Measurements from ENCODE around the gene KLK12.

GRCh38 chr19:51005248-51005647 lies 29.6 kb downstream of the KLK12 start:
- no peak for TF ChIP-seq EP300 (IDR thresholded peaks at IDR 0.05)
- TF ChIP-seq CTCF (IDR thresholded peaks at IDR 0.05), result no peak
- TF ChIP-seq POLR2A (IDR thresholded peaks at IDR 0.05), result no peak

Measured in upper lobe of left lung (tissue), 4 donors.